Stimulated activated CD4-positive, alpha-beta T cell treated with anti-CD3 and anti-CD28 coated beads, Interleukin-15, amount 100 ng/mL, for 1 hour (primary cell): ENCODE results near the gene PPP2CA.
A peak's percentile ranks its signal among the peaks of the same experiment; 100 is the strongest.
"Not testable (repeated sequence)": the region's sequence is repeated elsewhere in the genome, so short reads cannot be mapped to it uniquely, and the experiment has no call there.

Source experiments
- DNase-seq, 2 donors: peaks; one replicate each; pipeline ENCODE4 v3.0.0-alpha.2; 2020; ENCODE audit warnings: low read depth in 1 of 2, low spot score in 1 of 2

Gene PPP2CA

DNA sequence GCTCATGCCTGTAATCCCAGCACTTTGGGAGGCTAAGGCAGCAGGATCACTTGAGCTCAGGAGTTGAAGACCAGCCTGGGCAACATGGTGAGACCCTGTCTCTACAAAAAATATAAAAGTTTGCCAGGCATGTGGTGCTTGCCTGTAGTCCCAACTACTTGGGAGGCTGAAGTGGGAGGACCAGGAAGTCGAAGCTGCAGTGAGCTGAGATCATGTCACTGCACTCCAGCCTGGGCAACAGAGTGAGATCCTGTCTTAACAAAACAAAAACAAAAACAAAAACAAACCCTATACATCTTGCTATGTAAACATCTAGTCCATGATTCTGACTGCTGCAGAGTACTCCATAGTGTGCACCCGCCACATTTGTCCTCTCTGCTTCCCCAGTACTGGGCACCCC is 19.8 kb upstream of the PPP2CA start:
- DNase-seq, result no peak

DNA sequence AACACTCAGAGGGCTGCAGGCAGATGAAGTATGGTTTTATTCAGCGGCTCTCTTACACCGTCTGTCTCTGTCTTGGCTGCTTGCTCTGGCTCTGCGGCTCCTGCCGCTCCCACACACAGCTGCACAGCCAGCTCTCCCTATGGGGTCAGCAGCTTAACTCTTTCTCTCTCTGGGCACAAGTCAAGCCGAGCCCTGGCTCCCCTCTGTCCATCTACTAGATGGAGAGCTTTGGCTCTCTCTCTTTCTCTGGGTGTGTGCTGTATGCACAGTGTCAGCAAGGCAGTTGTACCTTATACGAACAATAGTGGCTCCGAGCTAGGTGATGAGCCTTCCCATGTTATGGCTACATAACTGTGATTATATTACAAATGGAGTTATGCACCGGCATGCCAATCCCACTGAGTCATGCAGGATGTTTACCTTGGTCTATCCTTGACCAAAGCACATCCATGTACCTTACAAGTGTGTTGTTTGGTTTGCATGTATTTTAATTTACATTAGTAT is 19.3 kb upstream of the PPP2CA start:
- no peak for DNase-seq

- DNase-seq, result no peak
Measured at GRCh38 chr5:134242146-134242545, 16.3 kb upstream of the PPP2CA start.

DNA sequence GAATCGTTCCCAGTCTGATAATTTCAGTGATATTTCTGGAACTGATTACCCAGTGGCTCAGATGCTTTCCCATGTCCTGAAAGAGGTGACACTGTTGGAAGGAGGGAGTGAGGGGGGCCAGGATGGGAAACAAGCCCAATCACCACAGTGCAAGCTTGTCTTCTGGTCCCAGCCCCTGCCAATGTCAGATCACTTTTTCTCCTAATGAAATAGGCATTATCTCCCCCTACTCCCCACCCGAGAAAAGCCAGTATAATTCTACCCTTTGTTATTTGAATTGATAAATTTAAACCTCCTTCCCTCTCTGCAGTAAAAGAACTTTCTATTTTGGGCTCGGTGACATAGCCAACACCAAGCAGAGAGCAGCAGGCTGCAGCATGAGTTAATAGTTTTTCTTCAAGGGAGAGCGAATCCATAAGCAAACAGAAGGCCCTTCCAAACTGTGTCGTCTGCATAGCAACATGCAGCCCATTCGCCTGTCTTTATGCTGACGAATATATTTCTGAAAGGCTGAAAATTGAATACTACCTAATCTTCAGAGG is 14.6 kb upstream of the PPP2CA start:
- DNase-seq, result no peak

- DNase-seq, result no peak
Measured at GRCh38 chr5:134236820-134237219, 10.9 kb upstream of the PPP2CA start.

GRCh38 chr5:134236318-134236717 is 10.4 kb upstream of the PPP2CA start:
- no peak for DNase-seq

DNA sequence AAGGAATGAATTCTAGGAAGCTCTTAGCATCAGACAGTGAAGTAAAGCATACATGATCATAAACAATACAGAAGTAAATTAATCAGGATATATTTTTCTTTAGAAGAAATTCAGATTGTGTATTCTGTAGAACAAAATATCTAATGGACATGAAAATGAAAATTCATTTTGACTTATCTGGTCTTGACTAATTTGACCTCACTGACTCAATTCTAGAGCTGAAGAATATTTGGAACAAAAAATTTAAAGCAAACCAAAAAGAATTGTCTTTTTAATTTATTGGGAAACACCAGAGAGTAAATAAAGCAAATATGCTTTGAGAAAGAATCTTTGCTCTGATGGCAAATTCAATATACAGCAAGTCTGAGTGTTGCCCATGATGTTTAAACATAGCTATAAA is 2.8 kb upstream of the PPP2CA start:
- DNase-seq, result no peak

DNA sequence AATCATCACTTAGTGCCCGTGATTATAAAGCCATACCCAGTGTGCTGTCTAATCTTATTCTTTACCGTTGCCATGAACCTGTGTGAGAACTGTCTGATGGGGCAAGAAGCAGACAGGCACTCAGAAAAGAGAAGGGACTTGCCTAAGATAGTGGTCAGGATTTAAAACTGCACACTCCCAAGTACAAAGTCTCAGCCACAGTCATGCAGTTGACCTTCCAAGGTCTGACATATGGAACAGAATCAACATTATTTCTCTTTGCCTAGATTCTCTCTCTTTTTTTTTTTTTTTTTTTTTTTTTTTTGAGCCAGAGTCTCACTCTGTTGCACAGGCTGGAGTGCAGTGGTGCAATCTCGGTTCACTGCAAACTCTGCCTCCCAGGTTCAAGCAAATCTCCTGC is 1.9 kb upstream of the PPP2CA start:
- DNase-seq, result no peak

GRCh38 chr5:134227259-134227658 is 1.4 kb upstream of the PPP2CA start:
- no peak for DNase-seq

DNA sequence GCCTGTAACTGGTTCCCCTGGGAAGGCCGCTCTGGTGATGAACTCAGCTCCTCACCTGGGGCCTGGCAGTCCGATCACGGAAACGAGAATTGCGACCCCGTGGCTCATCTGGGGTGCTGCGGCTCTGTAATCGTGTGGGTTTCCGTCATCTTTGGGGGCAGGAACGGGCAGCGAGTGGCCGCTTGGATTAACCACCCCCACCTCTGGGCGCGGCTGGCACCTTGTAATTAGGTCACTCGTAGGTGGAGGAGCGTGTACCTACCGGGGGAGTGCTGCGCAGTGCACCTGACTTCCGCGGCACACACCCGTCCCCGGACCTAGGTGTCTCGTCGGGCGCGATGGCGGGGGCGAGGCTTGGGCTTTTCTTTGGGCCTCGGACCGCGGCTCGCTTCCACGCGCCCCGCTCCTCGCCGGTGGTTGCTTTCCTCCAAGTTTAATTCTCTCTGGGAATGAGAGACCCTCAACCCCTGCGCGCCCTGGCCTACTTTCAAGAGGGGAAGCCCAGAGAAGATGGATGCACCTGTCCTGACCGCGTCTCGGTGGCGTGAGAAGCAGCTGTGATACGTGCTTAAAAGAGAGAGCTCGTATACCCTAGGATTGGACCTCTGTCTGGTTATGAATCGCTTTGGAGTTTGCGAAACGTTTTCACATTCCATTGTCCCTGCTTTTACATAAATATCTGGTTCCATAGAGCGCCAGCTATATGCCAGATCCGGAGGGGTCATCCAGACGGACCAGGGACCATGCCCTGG is 744 bp upstream of the PPP2CA start:
- DNase-seq, result peak in 1 of 2 donors; percentile 45

GRCh38 chr5:134224888-134225779 is 739 bp downstream of the PPP2CA start:
- peak; percentile 34 to 43 for DNase-seq

DNA sequence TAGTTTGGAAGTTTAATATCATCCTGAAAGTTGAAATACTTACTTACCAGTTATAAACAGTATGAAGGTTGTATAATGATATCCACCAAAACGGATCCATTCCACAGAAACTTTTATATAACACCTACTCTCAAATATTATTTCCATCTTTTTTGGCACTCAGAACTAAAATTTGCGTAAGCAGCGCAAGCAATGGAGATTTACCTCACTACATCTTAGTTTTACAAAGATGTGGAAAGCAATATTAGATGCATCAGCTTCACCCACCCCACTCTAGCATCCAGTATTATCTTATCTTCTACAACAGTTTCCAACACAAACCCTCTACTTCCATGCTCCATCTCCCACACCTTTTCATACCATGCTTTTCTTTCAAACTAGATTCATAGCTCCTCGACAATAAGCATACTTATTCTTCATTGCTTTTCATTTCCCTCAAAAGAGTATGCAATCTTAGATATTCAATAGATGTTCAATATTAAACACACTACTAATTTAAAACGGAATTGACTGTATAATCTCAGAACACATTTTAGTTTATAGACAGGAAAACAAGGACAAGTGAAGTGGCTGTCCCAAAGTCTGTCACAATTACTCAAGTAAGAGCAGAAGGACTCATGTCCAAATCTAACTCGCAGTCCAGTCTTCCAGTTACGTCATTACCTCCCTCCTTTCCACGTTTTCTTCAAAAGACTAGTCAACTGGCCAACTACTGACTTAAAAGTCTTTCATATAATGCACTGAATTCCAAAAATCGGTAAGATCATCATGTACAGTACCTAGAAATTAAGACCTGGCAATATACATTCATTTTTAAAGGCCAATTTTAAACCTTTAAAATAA is 2.2 kb downstream of the PPP2CA start:
- DNase-seq, result no peak

DNA sequence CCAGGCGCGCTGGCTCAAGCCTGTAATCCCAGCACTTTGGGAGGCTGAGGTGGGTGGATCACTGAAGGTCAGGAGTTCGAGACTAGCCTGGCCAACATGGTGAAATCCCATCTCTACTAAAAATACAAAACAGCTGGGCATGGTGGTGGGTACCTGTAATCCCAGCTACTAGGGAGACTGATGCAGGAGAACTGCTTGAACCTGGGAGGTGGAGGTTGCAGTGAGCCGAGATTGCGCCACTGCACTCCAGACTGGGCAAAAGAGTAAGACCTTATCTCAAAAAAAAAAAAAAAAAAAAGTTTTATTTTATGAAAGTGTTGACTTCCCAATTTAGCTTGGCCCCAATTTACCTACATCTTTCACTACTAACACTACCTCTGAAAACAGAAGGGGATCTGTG is 4.2 kb downstream of the PPP2CA start:
- not testable (repeated sequence) for DNase-seq

DNA sequence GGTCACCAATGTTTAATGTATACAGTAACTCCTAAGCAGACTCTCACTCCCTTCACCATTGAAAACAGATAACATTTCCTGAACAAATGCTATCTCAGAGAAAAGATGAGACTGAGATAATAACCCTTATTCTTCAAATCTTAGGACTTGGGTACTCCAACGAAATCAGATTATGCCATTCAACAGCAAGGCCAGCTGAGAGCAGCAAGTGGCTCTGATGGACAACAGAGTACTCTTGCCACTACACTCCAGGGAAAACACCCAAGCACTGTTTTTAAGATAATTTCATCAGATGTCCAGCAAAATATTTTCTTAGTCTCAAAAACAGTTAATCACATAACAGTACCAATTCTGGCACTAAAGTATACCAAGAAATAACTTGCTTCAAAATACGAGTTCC is 10.1 kb downstream of the PPP2CA start:
- DNase-seq, result no peak

- not testable (repeated sequence) for DNase-seq
Measured at GRCh38 chr5:134211263-134212031, 14.4 kb downstream of the PPP2CA start.

- no peak for DNase-seq
Measured at GRCh38 chr5:134209477-134210245, 16.2 kb downstream of the PPP2CA start.

DNA sequence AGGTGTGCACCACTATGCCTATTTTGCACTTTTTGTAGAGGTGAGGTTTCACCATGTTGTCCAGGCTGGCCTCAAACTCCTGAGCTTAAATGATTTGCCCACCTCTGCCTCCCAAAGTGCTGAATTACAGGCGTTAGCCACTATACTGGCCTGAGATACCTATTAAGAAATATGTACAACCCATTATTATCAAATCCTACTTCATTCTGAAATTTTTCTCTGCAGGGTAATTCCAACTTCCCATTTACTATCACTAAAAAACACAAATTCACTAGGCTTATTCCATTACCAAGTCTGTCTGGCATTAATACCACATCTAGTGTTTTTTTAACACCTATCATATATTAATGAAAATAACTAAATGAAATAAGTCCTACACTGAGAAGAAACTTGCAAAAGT is 18.2 kb downstream of the PPP2CA start:
- DNase-seq, result no peak

DNA sequence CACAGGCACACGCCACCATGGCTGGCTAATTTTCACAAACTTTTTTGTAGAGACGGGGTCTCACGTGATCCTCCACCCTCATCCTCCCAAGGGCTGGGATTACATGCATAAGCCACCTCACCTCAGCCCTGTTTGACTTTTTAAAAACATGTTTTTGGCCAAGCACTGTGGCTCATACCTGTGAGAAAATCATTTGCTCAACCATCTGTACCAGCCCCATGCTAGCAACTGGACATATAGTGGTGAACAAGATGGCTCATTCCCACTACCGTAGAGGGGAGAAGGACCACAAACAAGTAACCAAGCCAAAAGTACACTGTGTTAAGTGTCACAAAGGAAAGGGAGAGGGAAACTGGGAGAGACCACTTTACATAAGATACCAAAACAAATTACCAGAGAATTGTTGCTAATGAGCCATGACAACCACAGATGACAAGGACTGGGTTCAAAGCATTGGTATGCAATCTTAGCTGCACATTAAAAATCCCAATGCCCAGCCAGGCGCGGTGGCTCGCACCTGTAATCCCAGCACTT is 19.2 kb downstream of the PPP2CA start:
- DNase-seq, result no peak

DNA sequence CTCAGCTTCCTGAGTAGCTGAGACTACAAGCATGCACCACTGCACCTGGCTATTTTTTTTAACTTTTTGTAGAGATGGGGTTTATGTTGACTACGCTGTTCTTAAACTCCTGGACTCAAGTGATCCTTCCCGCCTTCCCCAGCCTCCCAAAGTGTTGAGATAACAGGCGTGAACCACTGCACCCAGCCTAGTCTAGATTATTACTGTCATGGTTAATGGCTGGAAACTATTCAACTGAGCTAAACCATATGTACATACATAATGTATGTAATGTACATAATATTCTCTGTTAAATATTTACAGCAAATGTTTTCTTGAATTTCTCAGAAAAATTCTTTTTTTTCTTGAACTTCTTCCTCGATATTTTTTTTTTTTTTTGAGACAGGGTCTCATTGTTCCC is 21.3 kb downstream of the PPP2CA start:
- no peak for DNase-seq
